Transverse colon (tissue), 4 donors: ENCODE results near the gene GLRA3. TPM values are rescaled to one million over a fixed set of nuclear protein-coding genes. Genes with fewer than 3 reads are reported as not detected.

ENCODE experiments used
- DNase-seq: peaks from one replicate; pipeline ENCODE4 v3.0.0-alpha.2; 2019
- H3K27ac ChIP-seq, 4 donors: fragments of 200-600 bp; sonication (generic); 2 replicates each; pipeline ENCODE4 v1.5.1; 2016 to 2018; ENCODE audit warnings: inconsistent platforms in 4 of 4
- H3K27me3 ChIP-seq: fragments of 200-600 bp; sonication (generic); 2 replicates; pipeline ENCODE4 v1.5.1; 2017; ENCODE audit warnings: inconsistent platforms
- H3K36me3 ChIP-seq, 4 donors: fragments of 200-600 bp; sonication (generic); 2 replicates each; pipeline ENCODE4 v1.5.1; 2017 to 2019; ENCODE audit warnings: inconsistent platforms in 4 of 4
- H3K4me1 ChIP-seq, 4 donors: fragments of 200-600 bp; sonication (generic); 2 replicates each; pipeline ENCODE4 v1.5.1; 2017 to 2020; ENCODE audit warnings: inconsistent platforms in 4 of 4
- H3K4me3 ChIP-seq, 4 donors: fragments of 200-600 bp; sonication (generic); 1 replicate in 1 of 4; 2 replicates in 3 of 4; pipeline versions ENCODE4 v1.5.1 to v1.6.1; 2017 to 2019; ENCODE audit warnings: inconsistent platforms in 4 of 4
- H3K9me3 ChIP-seq, 2 donors: fragments of 200-600 bp; sonication (generic); 2 replicates each; pipeline ENCODE4 v1.5.1; 2017 to 2019; ENCODE audit warnings: inconsistent platforms in 2 of 2
- EP300 ChIP-seq: sonication (generic); formaldehyde crosslinking; IDR thresholded peaks from one replicate; pipeline ENCODE4 v1.6.1; 2017; ENCODE audit warnings: antibody characterized with exemption, low read depth
- POLR2A ChIP-seq: fragments of 450-650 bp; IDR thresholded peaks from one replicate; pipeline ENCODE4 v1.6.1; 2016; ENCODE audit warnings: antibody characterized with exemption, mild to moderate bottlenecking, moderate library complexity
- POLR2AphosphoS5 ChIP-seq, 3 donors: sonication (generic); formaldehyde crosslinking; IDR thresholded peaks; one replicate each; pipeline ENCODE4 v1.6.1; 2016; ENCODE audit warnings: antibody characterized with exemption in 3 of 3
- WGBS, 2 donors: methylation state at CpG; one replicate each; pipeline ENCODE4 v1.1.5; 2018; ENCODE audit warnings: low coverage in 1 of 2; 5-methylcytosine and 5-hydroxymethylcytosine counted together
- in situ Hi-C, 4 donors: fragments of 200-750 bp; cut with MboI; loops; one replicate each; pipeline versions ENCODE4 v1.15.0 to v1.15.1; 2017; ENCODE audit warnings: low sequenced_read_pairs in 3 of 4, low pct_ligation_motif_present in 1 of 4, low pct_unique_long_range_greater_than_20kb in 1 of 4
- intact Hi-C: fragments of 100-400 bp; cut with DNase I; formaldehyde crosslinking; loops from one replicate; pipeline ENCODE4 v1.15.1; 2023; ENCODE audit warnings: low total_unique reads
- total RNA-seq, 4 donors: library from RNA; depleted of rRNA; stranded (reverse); fragments of >200 nt; gene quantifications; one replicate each; pipeline ENCODE4 v1.1.0, GENCODE V29; 2016
- TF ChIP-seq, protein P1 (sequence below), 5 experiments: fragments of 200-600 bp in 3 of 5; fragments of 450-650 bp in 2 of 5; sonication (generic) in 3 of 5; IDR thresholded peaks; 1 replicate in 2 of 5; 2 replicates in 3 of 5; pipeline ENCODE4 v1.5.1; 2016 to 2017; ENCODE audit warnings: antibody characterized with exemption in 5 of 5, inconsistent platforms in 3 of 5, mild to moderate bottlenecking in 2 of 5, moderate library complexity in 1 of 5

The GLRA3 gene
- total RNA-seq, 4 donors from 2014 or later, result not detected

DNA sequence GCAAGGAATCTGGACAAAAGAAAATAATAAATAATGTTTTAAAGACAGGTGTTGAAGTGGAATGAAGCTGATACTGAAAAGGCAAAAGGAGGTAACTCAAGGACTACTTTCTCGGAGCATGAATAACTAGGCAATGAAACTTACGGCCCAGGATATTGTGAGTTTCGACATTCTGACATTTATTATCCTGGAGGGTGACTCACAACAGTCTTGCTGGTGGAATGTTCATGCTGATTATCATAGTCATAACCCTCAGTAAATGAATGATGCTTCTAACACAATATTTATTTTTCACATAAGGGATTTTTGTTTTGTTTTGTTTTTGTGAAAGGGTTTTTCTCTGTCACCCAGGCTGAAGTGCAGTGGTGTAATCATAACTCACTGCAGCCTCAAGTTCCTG, 159.8 kb downstream of the GLRA3 start:
- Histone ChIP-seq H3K4me3 (no peak overlapping the region), H3K27ac (no peak overlapping the region), H3K27me3 (no peaks in the 10 kb centered on the region), H3K9me3 (no peaks in the 10 kb centered on the region), H3K4me1 (no peaks in the 10 kb centered on the region), H3K36me3 (no peaks in the 10 kb centered on the region)
- 37 to 51% methylated on average over 3 of the region's 3 CpGs for WGBS, 2 donors
- in situ Hi-C loops, result no loop called here
- intact Hi-C loops, result no loop called here
- TF ChIP-seq, protein P1, sequence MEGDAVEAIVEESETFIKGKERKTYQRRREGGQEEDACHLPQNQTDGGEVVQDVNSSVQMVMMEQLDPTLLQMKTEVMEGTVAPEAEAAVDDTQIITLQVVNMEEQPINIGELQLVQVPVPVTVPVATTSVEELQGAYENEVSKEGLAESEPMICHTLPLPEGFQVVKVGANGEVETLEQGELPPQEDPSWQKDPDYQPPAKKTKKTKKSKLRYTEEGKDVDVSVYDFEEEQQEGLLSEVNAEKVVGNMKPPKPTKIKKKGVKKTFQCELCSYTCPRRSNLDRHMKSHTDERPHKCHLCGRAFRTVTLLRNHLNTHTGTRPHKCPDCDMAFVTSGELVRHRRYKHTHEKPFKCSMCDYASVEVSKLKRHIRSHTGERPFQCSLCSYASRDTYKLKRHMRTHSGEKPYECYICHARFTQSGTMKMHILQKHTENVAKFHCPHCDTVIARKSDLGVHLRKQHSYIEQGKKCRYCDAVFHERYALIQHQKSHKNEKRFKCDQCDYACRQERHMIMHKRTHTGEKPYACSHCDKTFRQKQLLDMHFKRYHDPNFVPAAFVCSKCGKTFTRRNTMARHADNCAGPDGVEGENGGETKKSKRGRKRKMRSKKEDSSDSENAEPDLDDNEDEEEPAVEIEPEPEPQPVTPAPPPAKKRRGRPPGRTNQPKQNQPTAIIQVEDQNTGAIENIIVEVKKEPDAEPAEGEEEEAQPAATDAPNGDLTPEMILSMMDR (IDR thresholded peaks at IDR 0.05), result no peak
- TF ChIP-seq POLR2AphosphoS5 (IDR thresholded peaks at IDR 0.05), result no peak
- TF ChIP-seq POLR2A, result no peak
- no peak for TF ChIP-seq EP300
- no peak for DNase-seq

DNA sequence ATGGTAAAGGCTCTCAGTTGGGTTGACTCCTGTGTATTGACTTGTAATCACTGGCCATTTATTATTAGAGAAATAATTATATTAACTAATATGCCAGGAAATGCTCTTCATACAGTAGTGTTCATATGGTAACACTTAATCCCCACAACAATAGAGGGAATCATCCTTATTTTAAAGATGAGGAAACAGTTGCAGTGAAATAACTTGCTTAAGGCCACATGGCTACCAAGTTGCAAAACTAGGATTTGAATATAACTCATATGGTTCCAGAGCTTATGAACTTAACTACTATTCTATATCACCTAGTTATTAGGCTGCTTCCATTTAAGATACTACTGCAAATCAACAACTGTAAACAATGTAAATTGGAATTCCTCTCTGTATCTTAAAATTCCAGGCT, 163.2 kb downstream of the GLRA3 start:
- no peak overlapping the region for H3K27ac ChIP-seq
- H3K4me3 ChIP-seq, result no peak overlapping the region
- H3K36me3 ChIP-seq, result no peaks in the 10 kb centered on the region
- no peaks in the 10 kb centered on the region for H3K4me1 ChIP-seq
- no peak for DNase-seq
- H3K27me3 ChIP-seq, result no peaks in the 10 kb centered on the region
- intact Hi-C loops (no loop called here), in situ Hi-C loops (no loop called here)
- H3K9me3 ChIP-seq, result no peaks in the 10 kb centered on the region
- TF ChIP-seq EP300 (no peak), POLR2AphosphoS5 (IDR thresholded peaks at IDR 0.05) (no peak), POLR2A (no peak)
- TF ChIP-seq, protein P1 (IDR thresholded peaks at IDR 0.05), result no peak

DNA sequence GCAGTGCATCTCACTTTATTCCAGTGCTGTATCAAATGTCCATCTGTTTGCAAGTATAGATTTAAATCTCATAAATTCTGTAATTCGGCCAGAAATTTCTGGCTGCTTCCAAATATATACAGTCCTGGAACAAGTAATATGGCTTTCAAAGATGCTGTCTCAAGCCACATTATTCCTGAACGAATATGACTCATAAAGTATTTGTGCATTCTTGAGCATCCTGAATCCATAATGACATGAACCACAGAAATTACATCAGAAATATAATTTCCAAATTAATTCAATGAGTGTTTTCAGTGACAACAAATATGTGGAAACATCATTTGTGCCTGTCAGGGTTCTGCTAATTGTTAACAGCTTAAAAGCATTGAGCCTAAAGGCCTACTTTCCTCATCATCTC, 165.8 kb downstream of the GLRA3 start:
- intact Hi-C loops, result no loop called here
- DNase-seq, result no peak

DNA sequence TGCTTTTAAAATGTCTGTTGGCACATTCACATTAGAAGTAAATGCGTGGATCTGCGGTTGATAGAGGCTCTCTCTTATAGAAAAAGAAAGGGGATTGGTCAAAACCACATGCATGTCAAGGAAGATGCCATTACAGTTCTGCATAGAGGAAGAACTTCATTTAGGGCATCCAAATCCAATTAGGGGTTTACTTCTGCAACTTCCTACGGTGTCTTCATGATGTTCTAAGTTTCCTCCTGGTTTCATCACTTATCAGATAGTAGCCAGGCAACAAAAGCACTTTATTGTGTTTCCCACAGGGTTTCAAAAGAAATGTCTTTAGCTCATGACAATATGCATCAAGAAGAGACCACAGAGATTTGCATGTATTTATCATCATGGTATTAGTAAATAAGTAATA, 170.8 kb downstream of the GLRA3 start:
- Histone ChIP-seq H3K27ac (no peak overlapping the region), H3K27me3 (no peaks in the 10 kb centered on the region), H3K9me3 (no peaks in the 10 kb centered on the region), H3K36me3 (no peaks in the 10 kb centered on the region), H3K4me3 (no peak overlapping the region), H3K4me1 (no peaks in the 10 kb centered on the region)
- in situ Hi-C loops, result no loop called here
- TF ChIP-seq, protein P1 (IDR thresholded peaks at IDR 0.05), result no peak
- TF ChIP-seq EP300 (no peak), POLR2A (no peak), POLR2AphosphoS5 (IDR thresholded peaks at IDR 0.05) (no peak)
- intact Hi-C loops, result no loop called here
- DNase-seq, result no peak
- WGBS, 2 donors, result 49 to 74% methylated on average over 3 of the region's 3 CpGs

More for the DNA sequence above, 165.8 kb downstream of the GLRA3 start:
- H3K4me3 ChIP-seq, result no peak overlapping the region
- 69% methylated on average over 2 of the region's 2 CpGs; no CpG with 5 or more reads in 1 of the 2 donors for WGBS, 2 donors
- no peaks in the 10 kb centered on the region for H3K9me3 ChIP-seq
- H3K36me3 ChIP-seq, result no peaks in the 10 kb centered on the region
- H3K4me1 ChIP-seq, result no peaks in the 10 kb centered on the region
- TF ChIP-seq, protein P1 (IDR thresholded peaks at IDR 0.05), result no peak
- TF ChIP-seq POLR2A, result no peak
- TF ChIP-seq EP300, result no peak
- no peak for TF ChIP-seq POLR2AphosphoS5 (IDR thresholded peaks at IDR 0.05)
- in situ Hi-C loops, result no loop called here
- no peak overlapping the region for H3K27ac ChIP-seq
- no peaks in the 10 kb centered on the region for H3K27me3 ChIP-seq
